Effector memory CD4-positive, alpha-beta T cell (primary cell): Measurements from ENCODE around the gene LAIR1.

Source experiments
- DNase-seq, 3 donors: peaks; one replicate each; pipeline ENCODE4 v3.0.0-alpha.2; 2020
- H3K27ac ChIP-seq: 2 replicates; pipeline ENCODE4 v1.7.0; 2013; ENCODE audit warnings: mild to moderate bottlenecking, low read length, moderate library complexity; ENCODE audit not compliant: insufficient read depth, poor library complexity, severe bottlenecking
- H3K27me3 ChIP-seq: replicated peaks from 2 replicates; pipeline ENCODE4 v1.7.0; 2013; ENCODE audit warnings: mild to moderate bottlenecking, low read length; ENCODE audit not compliant: insufficient read depth, control insufficient read depth, poor library complexity, severe bottlenecking
- H3K36me3 ChIP-seq: 2 replicates; pipeline ENCODE4 v1.7.0; 2013; ENCODE audit warnings: mild to moderate bottlenecking, low read length, moderate library complexity; ENCODE audit not compliant: control insufficient read depth, insufficient read depth
- H3K4me1 ChIP-seq: 2 replicates; pipeline ENCODE4 v1.7.0; 2013; ENCODE audit warnings: low read length, mild to moderate bottlenecking; ENCODE audit not compliant: control insufficient read depth, insufficient read depth, poor library complexity, severe bottlenecking
- H3K4me3 ChIP-seq: 2 replicates; pipeline ENCODE4 v1.7.0; 2013; ENCODE audit warnings: low read length, low read depth, mild to moderate bottlenecking; ENCODE audit not compliant: insufficient read depth, poor library complexity, severe bottlenecking
- H3K9me3 ChIP-seq: 2 replicates; pipeline ENCODE4 v1.7.0; 2013; ENCODE audit warnings: mild to moderate bottlenecking, low read length, moderate library complexity; ENCODE audit not compliant: control insufficient read depth
- total RNA-seq, 3 donors: gene quantifications; one replicate each; lab custom pipeline; 2026; lab: John Stamatoyannopoulos, UW

LAIR1 gene, protein sequence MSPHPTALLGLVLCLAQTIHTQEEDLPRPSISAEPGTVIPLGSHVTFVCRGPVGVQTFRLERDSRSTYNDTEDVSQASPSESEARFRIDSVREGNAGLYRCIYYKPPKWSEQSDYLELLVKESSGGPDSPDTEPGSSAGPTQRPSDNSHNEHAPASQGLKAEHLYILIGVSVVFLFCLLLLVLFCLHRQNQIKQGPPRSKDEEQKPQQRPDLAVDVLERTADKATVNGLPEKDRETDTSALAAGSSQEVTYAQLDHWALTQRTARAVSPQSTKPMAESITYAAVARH
- total RNA-seq: 33.5 to 38.4 (median 34.3) reads per million in 3 donors

DNA sequence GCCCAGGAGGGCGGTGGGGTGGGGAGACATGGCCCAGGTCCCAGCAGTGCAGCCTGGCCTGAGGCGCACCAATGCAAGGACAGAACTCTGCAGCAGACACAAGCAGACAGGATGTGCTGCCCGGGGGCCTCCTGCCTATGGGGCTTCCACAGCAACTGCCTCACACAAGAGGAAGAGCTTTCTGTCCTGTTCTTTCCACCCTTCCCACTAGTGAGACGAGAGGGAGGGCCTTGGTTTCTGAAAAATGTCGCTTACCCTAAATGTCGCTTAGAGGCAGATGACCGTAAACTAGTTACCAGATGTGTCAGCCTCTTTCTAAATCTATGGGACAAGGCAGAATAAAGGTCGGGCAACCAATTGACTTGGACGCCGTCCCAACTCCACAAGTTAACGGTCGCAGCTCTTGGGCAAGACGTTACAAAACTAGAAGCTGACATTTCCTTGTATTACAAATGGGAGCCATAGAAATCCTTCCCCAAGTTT is at the start of gene LAIR1:
TSS of gene LAIR1 (minus strand) at position 157 of the 483 bp plus-strand sequence. CDS start at position 30, 127 bp downstream.
- no peaks in the 10 kb centered on the region for H3K27me3 ChIP-seq
- H3K27ac ChIP-seq: peak within 1 kb of the TSS; percentile 46
- H3K36me3 ChIP-seq: no peaks in the 10 kb centered on the region
- DNase-seq: no peak
- H3K4me3 ChIP-seq: peak within 1 kb of the TSS; percentile 54
- no peaks in the 10 kb centered on the region for H3K9me3 ChIP-seq
- H3K4me1 ChIP-seq: peaks cover 44% of the 10 kb centered on the region

DNA sequence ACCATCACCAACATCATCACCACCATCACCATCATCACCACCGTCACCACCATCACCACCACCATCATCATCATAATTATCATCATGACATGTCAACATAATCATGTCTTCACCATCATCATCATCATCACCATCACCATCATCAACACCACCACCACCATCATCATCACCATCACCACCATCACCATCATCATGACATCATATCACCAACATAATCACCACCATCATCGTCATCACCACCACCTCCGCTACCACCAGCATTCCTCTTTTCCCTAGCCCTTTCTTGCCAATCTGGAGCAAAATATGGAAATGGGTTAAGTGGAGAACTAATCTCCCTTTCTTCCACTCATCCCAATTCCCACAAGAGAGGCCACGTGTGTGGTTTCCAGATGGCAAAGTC is 49.4 kb upstream of the LAIR1 start:
- no peak for DNase-seq
- no peak overlapping the region for H3K4me3 ChIP-seq
- H3K27ac ChIP-seq: no peak overlapping the region
- H3K4me1 ChIP-seq: peaks cover 9% of the 10 kb centered on the region
- H3K27me3 ChIP-seq: peaks cover 21% of the 10 kb centered on the region
- no peaks in the 10 kb centered on the region for H3K9me3 ChIP-seq
- no peaks in the 10 kb centered on the region for H3K36me3 ChIP-seq

DNA sequence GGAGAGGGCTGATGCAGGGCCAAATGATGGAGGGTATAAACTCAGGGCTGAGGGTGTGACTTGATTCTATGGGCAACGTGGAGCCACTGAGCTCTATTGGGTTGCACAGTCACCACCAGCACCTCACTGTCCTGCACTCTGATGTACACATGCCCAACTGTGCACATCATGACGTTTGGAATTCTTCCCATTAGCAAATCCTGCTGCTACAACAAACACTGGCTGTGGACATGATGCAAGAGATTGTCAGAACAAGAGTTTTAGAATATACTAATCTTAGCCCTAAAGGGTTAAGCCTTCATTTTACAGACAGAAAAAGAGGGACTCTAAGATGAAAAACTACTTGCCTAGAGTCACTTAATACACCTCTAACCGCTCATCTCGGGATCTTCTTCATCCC is 48.1 kb upstream of the LAIR1 start:
- no peak for DNase-seq
- Histone ChIP-seq H3K36me3 (no peaks in the 10 kb centered on the region), H3K27ac (no peak overlapping the region), H3K4me3 (no peak overlapping the region), H3K27me3 (peaks cover 19% of the 10 kb centered on the region), H3K9me3 (no peaks in the 10 kb centered on the region), H3K4me1 (peaks cover 6% of the 10 kb centered on the region)

DNA sequence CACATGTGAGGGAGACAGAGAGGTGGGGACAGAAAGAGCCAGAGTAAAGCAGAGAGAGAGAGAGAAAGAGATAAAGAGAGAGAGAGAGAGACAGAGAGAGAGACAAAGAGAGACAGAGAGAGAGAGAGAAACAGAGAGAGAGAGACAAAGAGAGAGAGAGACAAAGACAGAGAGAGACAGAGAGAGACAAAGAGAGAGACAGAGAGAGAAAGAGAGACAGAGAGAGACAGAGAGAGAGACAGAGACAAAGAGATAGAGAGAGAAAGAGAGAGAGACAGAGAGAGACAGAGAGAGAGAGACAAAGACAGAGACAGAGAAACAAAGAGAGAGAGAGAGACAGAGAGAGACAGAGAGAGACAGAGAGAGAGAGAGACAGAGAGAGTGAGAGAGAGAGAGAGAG is 46.3 kb upstream of the LAIR1 start:
- no peak overlapping the region for H3K4me3 ChIP-seq
- peaks cover 6% of the 10 kb centered on the region for H3K4me1 ChIP-seq
- H3K9me3 ChIP-seq: no peaks in the 10 kb centered on the region
- H3K27me3 ChIP-seq: peaks cover 15% of the 10 kb centered on the region
- H3K36me3 ChIP-seq: no peaks in the 10 kb centered on the region
- H3K27ac ChIP-seq: no peak overlapping the region
- DNase-seq: no peak

DNA sequence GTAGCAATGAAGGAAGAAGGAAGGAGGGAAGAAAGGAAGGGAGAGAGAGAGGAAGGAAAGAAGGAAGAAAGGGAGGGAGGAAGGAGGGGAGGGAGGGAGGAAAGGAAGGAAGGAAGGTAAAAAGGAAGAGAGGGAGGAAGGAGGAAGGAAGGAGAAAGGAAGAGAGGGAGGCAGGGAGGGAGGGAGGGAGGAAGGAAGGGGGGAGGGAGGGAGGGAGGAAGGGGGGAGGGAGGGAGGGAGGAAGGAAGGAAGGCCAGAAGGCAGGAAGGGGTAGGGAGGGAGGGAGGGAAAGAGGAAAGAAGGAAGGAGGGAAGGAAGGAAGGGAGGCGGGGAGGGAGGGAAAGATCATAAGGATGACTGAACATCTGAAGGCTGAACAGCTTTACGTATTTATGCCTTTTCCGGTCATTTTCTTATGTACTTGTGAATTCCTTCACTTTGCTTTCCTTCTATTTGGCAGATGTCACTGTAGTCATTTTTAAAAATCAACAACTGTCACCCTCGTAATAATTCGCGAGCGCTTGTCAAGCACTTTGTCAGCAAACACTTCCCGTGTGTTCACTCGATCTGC is 43.8 kb upstream of the LAIR1 start:
- H3K9me3 ChIP-seq: no peaks in the 10 kb centered on the region
- DNase-seq: no peak
- H3K27ac ChIP-seq: peak overlapping the region; percentile 25
- no peak overlapping the region for H3K4me3 ChIP-seq
- H3K4me1 ChIP-seq: no peaks in the 10 kb centered on the region
- H3K27me3 ChIP-seq: no peaks in the 10 kb centered on the region
- H3K36me3 ChIP-seq: no peaks in the 10 kb centered on the region

DNA sequence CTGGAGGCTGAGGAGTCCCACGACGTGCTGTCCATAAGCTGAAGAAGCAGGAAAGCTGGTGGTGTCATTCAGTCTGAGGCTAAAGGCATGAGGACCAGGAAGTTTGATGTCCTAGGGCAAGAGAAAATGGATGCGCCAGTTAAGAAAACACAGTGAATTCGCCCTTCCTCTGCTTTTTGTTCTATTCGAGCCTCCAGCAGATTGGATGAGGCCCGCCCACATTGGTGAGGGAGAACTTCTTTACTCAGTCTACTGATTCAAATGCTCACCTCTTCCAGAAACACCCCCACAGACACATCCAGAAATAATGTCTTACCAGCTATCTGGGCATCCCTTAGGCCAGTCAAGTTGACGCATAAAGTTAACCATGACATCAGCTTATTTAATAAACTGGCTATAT is 43.0 kb upstream of the LAIR1 start:
- no peaks in the 10 kb centered on the region for H3K4me1 ChIP-seq
- DNase-seq: no peak
- H3K36me3 ChIP-seq: no peaks in the 10 kb centered on the region
- H3K27me3 ChIP-seq: no peaks in the 10 kb centered on the region
- no peak overlapping the region for H3K4me3 ChIP-seq
- H3K9me3 ChIP-seq: no peaks in the 10 kb centered on the region
- H3K27ac ChIP-seq: no peak overlapping the region

DNA sequence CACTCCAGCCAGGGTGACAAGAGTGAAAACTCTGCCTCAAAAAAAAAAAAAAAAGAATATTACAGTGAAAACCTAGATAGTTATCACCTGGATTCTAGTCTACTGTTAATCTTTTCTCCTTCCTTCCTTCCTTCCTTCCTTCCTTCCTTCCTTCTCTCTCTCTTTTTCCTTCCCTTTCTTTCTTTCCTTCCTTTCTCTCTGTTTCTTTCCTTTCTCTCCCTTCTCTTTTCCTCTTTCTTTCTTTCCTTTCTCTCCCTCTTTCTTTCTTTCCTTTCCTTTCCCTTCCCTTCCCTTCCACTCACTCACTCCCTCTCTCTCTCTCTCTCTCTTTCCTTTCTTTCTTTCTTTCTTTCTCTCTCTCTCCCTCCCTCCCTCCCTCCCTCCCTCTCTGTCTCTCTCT is 40.9 kb upstream of the LAIR1 start:
- no peaks in the 10 kb centered on the region for H3K9me3 ChIP-seq

DNA sequence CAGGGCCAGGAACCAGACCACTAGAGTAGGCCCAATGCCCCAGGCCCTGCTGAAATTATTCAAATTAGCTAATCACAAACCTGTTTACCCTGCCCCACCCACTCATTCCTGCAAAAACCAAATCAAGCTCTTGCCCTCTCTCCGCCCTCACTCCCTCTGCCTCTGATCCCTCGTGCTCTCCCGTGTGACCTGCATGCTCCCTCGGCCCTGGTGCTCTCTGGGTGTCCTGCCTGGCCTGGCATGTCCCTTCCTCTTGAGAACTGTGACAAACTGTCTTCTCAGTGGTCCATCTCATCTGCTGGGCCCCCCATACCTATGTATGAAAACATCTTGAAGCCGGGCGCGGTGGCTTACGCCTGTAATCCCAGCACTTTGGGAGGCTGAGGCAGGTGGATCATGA is 38.3 kb upstream of the LAIR1 start:
- H3K27ac ChIP-seq: no peak overlapping the region
- no peak for DNase-seq
- H3K4me3 ChIP-seq: no peak overlapping the region
- H3K4me1 ChIP-seq: no peaks in the 10 kb centered on the region
- no peaks in the 10 kb centered on the region for H3K36me3 ChIP-seq
- H3K27me3 ChIP-seq: no peaks in the 10 kb centered on the region
- no peaks in the 10 kb centered on the region for H3K9me3 ChIP-seq

More for the DNA sequence above, 40.9 kb upstream of the LAIR1 start:
- Histone ChIP-seq H3K27me3 (no peaks in the 10 kb centered on the region), H3K4me3 (no peak overlapping the region), H3K27ac (no peak overlapping the region), H3K4me1 (no peaks in the 10 kb centered on the region), H3K36me3 (no peaks in the 10 kb centered on the region)
- no peak for DNase-seq

DNA sequence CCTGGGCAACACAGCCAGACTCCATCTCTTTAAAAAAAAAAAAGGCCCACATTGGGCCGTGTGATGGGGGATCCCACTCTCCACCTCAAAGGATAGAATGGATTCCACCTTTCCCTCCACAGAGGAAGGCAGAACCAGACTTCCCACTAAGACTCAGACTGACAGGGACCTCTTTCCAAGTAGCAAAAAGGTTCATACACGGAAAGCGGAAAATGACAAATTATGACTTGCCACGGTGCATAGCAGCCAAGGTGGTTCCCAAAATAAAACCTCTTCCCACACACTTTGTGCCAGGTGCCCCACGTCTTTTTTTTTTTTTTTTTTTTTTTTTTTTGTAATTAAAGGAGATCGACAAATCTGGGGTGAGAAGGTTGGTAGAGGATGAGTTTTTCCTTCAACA is 36.2 kb upstream of the LAIR1 start:
- Histone ChIP-seq H3K4me1 (no peaks in the 10 kb centered on the region), H3K27ac (no peak overlapping the region), H3K9me3 (no peaks in the 10 kb centered on the region), H3K4me3 (no peak overlapping the region), H3K36me3 (no peaks in the 10 kb centered on the region), H3K27me3 (no peaks in the 10 kb centered on the region)
- no peak for DNase-seq

DNA sequence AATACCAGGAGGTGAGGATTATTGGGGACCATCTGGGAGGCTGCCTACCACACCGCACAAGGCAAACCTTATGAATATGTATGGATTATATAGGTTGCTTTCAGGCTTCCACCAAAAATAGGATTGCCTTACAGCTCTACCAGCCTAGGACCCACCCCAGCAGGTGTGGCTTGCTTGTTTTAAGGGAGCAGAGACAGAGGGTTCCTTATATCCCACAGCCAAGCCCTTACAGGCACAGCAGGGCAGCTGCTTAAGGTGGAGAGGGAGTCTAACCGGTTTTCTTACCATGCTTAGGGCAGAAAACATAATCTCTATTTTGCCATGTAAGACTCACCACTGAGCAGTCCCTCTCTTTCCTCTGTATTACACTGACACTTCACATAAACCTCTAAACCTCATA is 34.5 kb upstream of the LAIR1 start:
- no peaks in the 10 kb centered on the region for H3K36me3 ChIP-seq
- H3K27ac ChIP-seq: no peak overlapping the region
- DNase-seq: no peak
- no peaks in the 10 kb centered on the region for H3K27me3 ChIP-seq
- H3K4me1 ChIP-seq: no peaks in the 10 kb centered on the region
- H3K4me3 ChIP-seq: no peak overlapping the region
- no peaks in the 10 kb centered on the region for H3K9me3 ChIP-seq
